GM21360 (cell line): ENCODE results near the gene PDGFD.

Experiments
- ATAC-seq: cut with Tn5 transposase; IDR thresholded peaks from one replicate; pipeline ENCODE4 v1.9.1; 2021; ENCODE audit warnings: mild to moderate bottlenecking, moderate library complexity; ENCODE audit not compliant: unreplicated experiment

PDGFD gene

DNA sequence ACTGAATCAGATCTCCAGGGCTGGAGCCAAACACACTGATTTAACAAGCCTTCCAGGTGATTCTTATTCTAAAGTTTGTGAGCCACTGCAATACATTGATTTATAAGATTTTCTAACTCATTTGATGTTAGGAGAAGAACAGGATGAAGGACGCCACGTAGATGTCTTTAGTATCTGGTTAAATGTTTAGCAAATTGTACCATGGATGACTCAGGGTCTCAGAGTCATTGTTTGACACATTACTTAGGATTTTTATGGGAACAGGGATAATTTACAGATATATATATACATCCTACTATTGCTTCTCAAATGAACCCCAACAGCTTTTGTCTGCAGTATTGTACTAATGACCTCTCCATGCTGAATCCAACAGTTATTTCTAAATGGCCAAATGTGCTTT, 270.6 kb downstream of the PDGFD start:
- ATAC-seq = no peak

DNA sequence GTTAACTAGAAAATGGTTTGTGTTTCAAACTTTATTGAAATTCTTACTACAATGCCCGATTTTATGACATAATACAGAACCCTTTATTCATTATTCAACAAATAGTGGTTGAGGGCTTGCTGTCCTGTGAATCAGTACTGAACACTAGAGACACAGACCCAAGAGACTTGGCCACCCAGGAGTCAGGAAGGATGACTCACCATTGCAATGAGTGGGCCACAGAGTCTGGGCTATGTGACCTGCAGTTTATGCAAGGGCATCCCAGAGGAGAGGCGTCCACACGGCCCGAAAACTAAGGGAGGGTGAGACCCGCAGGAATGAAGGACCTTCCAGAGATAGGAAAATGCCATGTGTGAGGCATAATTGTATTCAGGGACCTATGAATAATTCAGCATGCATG, 271.3 kb downstream of the PDGFD start:
- ATAC-seq = no peak

DNA sequence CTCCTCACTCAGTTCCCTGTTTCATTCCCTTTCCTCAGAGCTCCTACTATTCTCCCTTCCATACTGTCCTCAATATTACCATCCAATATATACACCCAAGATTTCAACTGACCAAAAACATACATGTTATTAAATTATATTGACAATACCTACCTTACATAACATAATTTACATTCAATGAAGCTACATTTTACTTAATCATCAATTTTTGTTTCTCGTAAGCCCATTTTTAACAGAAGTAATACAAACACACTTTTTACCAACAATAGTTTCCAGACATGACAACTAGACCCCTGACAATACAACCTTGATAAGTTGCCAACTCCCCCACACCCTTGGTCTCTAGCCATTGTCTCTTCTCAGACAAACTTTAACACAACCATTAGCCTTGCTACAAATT, 273.3 kb downstream of the PDGFD start:
- ATAC-seq = no peak

DNA sequence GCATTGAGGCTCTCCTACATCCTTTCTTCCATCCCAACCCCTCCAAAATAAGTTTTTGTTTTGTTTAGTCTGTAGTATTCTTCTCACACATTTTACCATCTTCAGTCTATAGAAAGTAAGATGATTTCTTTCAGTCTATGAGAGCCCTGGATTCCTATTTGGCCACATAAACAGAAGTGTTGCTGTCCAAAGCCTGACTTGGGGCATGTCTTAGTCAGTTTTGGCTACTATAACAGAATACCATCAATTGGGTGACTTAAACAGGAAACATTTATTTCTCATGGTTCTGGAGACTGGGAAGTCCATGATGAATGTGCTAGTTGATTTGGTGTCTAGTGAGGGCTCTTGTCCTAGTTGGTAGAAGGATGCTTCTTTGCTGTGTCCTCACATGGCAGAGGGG, 274.3 kb downstream of the PDGFD start:
- no peak for ATAC-seq

DNA sequence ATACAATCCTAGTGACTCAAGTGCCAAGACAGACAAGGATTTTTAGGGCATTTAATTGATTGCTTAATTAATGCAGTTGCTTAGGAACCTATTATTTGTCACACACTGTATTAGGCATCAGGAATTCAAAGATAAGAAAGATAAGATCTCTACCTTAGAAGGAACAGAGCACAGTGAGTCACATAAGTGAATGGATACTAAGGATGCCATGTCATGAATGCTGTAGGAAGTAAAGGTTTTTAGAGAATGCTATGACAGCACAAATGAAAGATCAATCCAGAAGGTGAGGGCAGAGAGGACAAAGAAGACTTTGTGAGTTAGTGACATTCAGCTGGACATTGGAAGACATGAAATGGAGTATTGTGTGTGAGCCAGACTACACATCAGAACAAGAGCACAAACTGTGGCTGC, 275.4 kb downstream of the PDGFD start:
- ATAC-seq = no peak

DNA sequence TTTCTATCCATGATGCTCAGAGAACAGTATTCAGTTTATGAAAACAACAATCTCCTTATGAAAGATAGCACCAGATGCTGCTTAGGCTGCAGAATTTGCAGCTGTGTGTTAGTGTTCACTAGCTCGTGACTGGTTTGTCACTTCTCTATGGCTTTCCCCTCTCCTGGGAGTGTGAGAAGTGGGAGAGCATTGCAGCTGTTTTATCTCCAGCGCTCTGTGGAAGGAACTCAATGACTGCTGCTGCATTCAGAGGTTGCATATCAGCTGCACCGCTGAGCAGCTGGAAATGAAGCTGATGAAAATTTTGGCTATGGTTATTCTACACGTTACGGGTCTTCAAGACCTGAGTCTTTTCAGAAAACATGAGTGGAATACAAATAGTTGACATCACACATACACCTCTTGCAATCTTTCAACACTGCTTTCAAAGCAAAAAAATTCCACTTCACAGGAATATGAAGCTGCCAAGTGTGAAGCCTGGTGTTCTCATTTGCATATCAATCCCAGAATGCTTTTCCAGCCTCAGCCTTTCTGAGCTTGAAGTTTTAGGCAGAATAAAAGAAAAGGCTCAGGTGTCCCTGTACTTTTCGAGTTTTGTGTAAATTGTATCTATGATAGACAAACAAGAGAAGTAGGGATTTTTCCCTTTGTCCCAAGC, 276.8 kb downstream of the PDGFD start:
- ATAC-seq = no peak

DNA sequence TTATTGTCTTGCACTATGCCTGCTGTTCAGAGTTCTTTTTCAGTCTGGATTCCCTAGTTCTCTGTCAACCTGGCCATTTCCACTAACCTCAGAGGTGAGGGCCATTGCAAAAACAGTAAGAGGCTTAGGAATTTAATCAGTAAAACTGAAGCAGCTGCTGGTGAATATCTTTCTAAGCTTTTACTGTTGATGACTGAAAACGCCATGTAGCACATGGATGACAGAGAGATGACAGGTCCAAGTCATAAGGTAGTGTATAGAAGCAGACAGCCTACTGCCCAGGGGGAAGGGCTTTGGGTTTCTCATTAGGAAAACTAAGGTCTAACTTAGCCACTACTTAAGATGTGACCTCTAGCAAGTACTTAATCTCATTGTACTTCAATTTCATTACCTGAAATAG, 280.1 kb downstream of the PDGFD start:
- no peak for ATAC-seq

DNA sequence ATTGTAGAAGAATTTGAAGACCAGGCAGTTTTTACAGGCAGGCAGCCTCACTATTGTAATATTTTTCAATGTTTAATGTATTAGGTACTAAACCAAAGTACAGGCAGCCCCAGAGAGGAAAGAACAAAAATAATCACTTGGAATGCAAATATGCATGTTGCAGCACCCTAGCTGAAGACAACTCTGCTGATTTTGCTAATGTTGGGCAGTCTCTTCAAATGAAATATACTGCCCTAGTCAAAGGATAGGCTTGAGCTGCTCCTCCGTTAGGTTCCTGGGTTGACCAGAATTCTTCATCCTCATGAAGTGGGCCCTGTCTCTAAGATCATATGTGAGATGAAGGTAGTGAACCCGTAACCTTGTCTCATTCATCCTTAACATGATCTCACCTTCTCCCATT, 280.7 kb downstream of the PDGFD start:
- ATAC-seq = no peak

DNA sequence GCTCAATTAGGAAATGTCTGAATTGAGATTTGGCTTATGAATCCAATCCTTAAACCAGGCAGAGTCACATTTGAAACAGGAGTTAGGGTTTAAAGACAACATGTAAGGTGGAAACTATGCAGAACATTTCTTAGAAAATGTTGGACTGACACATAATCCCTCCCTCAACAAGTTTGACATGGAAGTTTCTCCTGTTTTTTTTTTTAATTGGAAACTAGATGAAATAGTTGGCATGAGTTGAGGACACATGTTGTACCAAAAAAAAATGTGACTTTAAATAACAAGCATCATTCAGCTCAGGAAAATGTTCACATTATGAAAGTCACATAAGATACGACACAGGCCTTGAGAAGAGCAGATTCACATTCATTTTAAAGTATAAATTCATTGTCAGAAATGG, 282.4 kb downstream of the PDGFD start:
- ATAC-seq = no peak

DNA sequence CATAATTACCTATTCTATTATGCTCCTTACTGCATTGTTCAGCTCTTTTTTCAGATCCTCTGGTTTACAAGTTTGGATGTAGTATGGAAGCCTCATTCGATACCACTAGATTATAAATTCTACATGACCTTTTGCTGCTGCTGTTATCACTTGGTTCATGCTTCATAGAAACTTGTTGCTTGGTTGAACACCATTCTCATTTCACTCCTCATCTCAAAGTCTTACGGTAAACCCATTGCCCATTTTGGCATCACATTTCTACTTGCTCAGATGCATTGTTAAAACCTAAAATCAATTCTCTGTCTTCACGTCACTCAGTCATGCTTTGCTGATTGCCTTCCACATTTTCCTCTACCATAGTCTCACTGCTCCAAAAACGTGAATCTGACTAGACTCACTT, 283.0 kb downstream of the PDGFD start:
- no peak for ATAC-seq

DNA sequence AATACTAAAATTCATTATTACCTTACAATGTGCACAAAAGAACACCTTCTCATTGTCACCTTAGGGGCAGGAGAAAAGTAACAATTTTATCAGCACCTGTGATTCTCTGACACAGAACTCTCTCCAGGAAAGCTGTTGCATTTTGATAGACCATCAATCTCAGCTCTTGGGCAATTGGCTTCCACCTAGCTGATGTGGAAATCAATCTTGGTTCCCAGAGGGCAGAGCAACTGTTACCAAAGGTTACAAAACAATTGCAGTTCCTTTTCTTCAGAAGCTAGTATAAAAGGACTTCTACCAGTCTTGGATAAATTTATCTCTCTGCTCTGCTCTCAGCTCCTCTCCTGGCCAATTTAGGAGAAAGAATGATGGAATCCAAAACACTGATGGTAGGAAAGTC, 285.3 kb downstream of the PDGFD start:
- ATAC-seq = no peak

DNA sequence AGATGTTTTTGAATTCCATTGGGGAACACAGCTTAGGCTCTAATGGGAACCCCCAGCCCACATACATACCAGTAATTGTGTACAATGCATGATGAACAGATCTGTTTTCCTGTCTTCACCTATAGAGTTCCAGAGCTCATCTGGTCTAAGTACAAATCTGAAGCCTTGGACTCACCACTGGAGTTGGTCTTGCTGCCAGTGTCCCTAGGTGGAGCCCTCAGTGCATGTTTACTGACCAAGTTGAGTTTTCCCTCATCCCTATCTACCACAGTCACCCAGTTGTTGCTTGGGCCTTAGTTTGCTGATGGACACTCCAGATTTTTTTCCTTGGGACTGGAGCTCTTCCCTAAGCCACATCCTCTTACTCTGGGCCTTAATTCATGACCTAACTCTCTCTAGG, 286.7 kb downstream of the PDGFD start:
- ATAC-seq = no peak

DNA sequence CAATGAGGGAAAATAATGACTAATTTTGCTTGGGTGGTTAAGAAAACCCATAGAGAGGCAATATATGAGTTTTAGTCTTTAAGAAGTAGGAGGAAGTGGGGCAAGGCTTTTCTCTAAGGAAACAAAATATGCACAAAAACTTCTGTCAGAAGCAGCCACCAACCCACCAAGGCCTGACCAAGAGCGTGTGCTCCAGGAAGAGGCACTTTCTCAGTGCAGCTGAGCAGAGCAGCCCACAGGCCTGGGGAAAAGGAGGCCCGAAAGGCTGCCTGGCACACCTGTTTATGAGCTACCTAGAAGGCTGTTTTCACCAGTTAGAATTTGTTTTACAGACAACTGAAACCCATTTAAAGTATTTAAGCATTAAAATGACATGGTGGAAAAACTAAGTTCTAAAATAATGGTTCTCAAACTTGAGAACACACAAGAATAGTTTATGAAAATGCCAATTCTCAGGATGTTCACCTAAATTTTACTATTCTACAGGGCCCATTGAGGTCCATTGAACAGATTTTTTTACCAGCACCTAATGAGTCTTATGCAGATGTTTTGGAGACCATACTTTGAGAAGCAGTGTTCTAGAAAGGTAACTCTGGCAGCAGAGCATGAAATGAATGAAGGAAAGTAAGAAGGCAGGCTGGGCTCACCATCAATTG, 288.0 kb downstream of the PDGFD start:
- ATAC-seq = peak; percentile 86

DNA sequence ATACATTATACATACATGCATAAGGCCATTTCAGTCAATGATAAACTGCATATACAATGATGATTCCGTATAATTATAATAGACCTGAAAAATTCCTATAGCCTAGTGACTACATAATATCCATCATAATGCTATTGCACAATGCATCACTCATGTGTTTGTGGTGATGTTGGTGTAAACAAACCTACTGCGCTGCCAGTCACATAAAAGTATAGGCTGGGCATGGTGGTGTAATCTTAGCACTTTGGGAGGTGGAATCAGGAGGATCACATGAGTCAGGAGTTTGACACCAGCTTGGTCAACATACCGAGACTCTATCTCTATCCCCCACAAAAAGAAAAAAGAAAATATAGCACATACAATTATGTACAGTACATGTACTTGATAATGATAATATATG, 291.2 kb downstream of the PDGFD start:
- ATAC-seq = no peak

DNA sequence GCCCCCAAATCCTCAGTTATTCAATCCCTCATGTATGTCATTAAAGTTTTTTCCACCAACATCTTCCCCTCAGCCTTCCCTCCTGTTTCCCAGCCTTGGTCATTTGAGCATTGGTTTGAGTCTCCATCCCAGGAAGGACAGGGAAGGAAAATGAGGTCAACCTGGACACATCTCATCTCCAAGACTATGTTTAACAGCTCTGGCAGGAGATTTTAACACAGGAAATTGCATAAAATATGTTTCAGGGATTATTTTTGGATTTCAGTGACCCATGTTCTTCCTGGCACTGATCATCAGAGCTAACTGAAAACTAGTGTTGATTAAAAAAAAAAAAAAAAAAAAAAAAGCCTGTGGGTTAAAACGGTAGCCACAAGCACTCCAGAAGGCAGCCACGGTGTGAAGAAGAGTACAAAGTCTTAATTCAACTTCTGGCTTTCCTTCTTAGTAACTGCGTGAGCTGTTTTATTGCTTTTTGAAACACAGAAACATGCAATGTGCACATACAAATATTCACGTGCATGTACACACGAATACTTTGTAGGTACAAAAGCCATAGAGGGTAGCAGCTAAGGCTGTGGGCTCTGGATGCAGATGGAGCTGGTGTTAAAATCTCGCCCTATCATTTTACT, 291.9 kb downstream of the PDGFD start:
- no peak for ATAC-seq

DNA sequence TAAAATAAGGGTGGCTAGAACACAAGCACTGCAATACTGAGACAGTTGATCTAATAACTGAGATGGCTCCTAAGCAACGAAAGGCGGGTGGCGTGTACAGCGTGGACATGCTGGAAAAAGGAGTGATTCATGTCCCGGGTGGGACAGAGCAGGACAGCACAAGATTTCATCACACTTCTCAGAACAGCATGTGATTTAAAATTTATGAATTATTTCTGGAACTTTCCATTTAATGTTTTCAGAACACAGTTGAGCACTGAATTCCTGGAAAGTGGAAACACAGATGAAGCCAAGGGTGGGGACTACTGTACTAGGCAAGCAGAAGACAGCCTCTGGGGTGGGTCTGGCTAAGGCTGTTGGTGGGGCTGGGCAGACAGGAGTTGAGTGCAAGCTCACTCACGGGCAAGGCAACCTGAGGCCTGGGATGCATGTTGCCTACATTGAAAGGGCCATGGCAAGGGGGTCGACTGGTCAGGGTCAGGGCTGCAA, 293.1 kb downstream of the PDGFD start:
- ATAC-seq = no peak

DNA sequence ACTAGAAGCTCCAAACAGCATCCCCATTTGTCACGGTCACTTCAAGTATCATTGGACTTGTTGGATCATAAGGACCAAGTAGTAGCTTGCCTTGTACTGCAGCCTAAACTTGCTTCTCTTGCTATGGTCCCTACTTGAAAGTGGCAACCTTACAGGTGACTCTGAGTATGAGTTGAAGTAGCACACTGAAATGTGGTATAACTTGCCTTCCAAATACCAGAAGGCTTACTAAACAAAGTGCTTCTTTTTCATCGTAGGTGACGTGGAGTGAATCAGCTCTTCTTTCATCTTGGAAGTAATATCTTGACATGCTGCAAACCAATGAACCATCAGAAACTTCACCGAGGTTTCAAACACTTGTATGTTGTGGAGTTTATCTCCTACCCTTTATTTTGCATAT, 296.5 kb downstream of the PDGFD start:
- ATAC-seq = no peak

DNA sequence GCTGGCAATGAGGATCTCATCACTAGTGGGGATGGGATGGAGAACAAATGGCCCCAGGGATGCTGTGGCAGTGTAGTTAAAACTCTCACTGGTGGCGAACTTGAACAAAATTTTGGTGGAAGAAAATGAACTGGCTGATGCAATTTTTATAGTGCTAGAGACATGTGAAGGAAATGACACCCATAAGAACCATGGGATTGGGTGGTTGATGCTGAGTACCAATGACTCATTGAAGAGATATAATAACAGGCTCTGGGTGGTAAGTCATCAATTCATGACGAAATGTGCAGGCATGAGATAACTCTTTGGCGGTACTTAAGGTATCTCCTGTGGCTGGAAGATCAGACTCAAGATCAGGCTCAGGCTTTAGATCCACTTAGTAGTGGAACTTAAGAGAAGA, 300.4 kb downstream of the PDGFD start:
- ATAC-seq = no peak

DNA sequence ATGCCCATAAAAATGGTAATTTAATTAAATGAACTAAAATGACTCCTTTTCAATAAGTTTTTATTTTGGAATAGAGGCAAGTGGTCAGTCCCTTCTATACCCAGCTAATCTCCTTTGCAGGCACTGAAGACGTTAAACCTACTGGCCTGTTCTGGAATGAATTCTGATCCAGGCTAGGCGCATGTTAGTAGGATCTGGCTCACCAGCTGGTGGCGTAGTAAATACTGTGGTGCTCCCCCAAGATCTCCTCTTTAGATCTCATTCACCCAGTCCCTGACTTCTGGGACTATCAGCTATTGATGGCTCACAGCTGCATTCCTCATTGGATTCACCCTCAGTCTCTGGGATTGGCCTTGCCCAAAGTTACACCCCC, 301.2 kb downstream of the PDGFD start:
- ATAC-seq = no peak

DNA sequence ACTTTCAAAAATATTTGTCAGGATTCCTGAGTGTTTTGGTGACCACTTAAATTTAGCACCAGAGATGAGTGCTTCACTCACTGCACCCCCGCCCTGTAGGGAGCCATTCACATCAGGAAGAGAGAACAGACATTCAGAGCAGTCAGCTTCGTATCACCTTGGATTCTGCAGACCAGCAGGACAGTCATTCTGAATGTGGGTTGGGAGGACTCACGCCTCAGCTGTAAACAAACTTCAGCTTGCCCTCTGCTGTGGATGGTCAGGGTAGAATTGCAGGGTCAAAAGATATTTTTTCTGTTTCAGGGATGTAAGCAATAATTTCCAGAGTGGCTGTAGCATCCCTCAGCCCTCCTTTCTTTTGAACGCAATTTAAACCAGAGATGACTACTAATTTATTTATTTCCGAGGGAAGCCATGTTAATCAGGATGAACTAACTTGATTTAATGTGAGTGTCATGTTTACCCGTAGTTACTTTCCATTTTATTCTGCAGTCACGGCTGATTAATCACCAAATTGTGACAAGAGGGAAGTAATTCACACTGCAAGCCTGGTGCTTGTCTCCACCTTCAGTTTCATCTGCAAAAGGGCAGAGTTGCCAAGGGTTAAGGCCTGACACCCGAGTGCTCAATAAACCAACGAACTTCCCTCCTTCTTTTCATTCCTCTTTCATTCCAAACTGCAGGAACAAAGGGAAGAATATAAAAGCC, 301.7 kb downstream of the PDGFD start:
- ATAC-seq = peak; percentile 72
